GM21576 (cell line): ENCODE results near the gene MTUS2.
"Not testable (repeated sequence)": the region's sequence is repeated elsewhere in the genome, so short reads cannot be mapped to it uniquely, and the experiment has no call there.

Source experiments
- ATAC-seq: cut with Tn5 transposase; IDR thresholded peaks from one replicate; pipeline ENCODE4 v1.9.1; 2021; ENCODE audit warnings: mild to moderate bottlenecking, moderate library complexity; ENCODE audit not compliant: unreplicated experiment

The MTUS2 gene

GRCh38 chr13:28955264-28955966, 135.3 kb downstream of the MTUS2 start:
- ATAC-seq: no peak

- ATAC-seq: no peak
Measured at GRCh38 chr13:28958018-28958417, 137.9 kb downstream of the MTUS2 start.

- no peak for ATAC-seq
Measured at GRCh38 chr13:28958441-28958840, 138.3 kb downstream of the MTUS2 start.

GRCh38 chr13:28964052-28964451, 143.9 kb downstream of the MTUS2 start:
- no peak for ATAC-seq

- no peak for ATAC-seq
Measured at GRCh38 chr13:28964803-28965202, 144.7 kb downstream of the MTUS2 start.

- ATAC-seq: no peak
Measured at GRCh38 chr13:28967029-28967915, 147.1 kb downstream of the MTUS2 start.

GRCh38 chr13:28976195-28976594, 156.1 kb downstream of the MTUS2 start:
- ATAC-seq: no peak

GRCh38 chr13:28976636-28977035, 156.5 kb downstream of the MTUS2 start:
- ATAC-seq: no peak

- ATAC-seq: no peak
Measured at GRCh38 chr13:28978574-28978973, 158.4 kb downstream of the MTUS2 start.

GRCh38 chr13:28981530-28981929, 161.4 kb downstream of the MTUS2 start:
- ATAC-seq: no peak

GRCh38 chr13:28983641-28984040, 163.5 kb downstream of the MTUS2 start:
- ATAC-seq: no peak

GRCh38 chr13:28984326-28984725, 164.2 kb downstream of the MTUS2 start:
- no peak for ATAC-seq

GRCh38 chr13:28984825-28985224, 164.7 kb downstream of the MTUS2 start:
- ATAC-seq: no peak

GRCh38 chr13:28990378-28990777, 170.2 kb downstream of the MTUS2 start:
- not testable (repeated sequence) for ATAC-seq

GRCh38 chr13:28991764-28992163, 171.6 kb downstream of the MTUS2 start:
- ATAC-seq: no peak

GRCh38 chr13:29000826-29001225, 180.7 kb downstream of the MTUS2 start:
- ATAC-seq: no peak

GRCh38 chr13:29005035-29005762, 185.1 kb downstream of the MTUS2 start:
- ATAC-seq: no peak

GRCh38 chr13:29005763-29006120, 185.6 kb downstream of the MTUS2 start:
- no peak for ATAC-seq

- no peak for ATAC-seq
Measured at GRCh38 chr13:29006359-29006850, 186.3 kb downstream of the MTUS2 start.

- no peak for ATAC-seq
Measured at GRCh38 chr13:29008296-29008695, 188.2 kb downstream of the MTUS2 start.

- ATAC-seq: no peak
Measured at GRCh38 chr13:29020314-29020713, 200.2 kb downstream of the MTUS2 start.
